HTR-8/SVneo (cell line): ENCODE data around the gene SLC38A2.
A peak's percentile ranks its signal among the peaks of the same experiment; 100 is the strongest.
"Not testable (repeated sequence)": the region's sequence is repeated elsewhere in the genome, so short reads cannot be mapped to it uniquely, and the experiment has no call there.

Experiments
- DNase-seq: peaks from one replicate; pipeline ENCODE4 v3.0.0; 2011; ENCODE audit warnings: low spot score, mixed read lengths; ENCODE audit not compliant: insufficient read length
- FAIRE-seq: peaks from 2 replicates; lab custom pipeline; 2011; peaks lifted over from hg19 to GRCh38; lab: Jason Lieb, UNC

The SLC38A2 gene

GRCh38 chr12:46372544-46373300 is at the start of gene SLC38A2:
TSS of gene SLC38A2 (minus strand) at chr12:46372773. CDS start at chr12:46371293, 1,480 bp downstream.
- FAIRE-seq: no peak
- peak; percentile 87 for DNase-seq

- DNase-seq (no peak), FAIRE-seq (no peak)
Measured at GRCh38 chr12:46419675-46420074, 47.1 kb upstream of the SLC38A2 start.

DNA sequence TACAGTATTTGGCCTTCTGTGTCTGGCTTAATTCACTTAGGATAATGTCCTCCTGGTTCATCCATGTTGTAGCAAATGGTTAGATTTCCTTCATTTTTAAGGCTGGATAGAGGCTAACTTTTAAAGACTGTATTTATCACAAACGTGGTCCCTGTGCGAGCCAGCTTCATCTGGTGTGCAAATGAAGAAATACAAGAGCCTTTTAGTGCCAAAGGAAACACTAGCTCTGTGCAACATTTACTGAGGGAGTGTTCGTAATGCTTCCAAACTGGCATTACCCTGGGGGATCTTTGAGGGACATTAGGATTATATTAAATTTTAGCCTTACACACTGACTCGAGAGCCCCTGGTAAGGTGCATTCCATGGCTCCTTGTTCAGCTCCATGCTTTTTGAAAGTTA is 43.0 kb upstream of the SLC38A2 start:
- no peak for FAIRE-seq
- DNase-seq: no peak

DNA sequence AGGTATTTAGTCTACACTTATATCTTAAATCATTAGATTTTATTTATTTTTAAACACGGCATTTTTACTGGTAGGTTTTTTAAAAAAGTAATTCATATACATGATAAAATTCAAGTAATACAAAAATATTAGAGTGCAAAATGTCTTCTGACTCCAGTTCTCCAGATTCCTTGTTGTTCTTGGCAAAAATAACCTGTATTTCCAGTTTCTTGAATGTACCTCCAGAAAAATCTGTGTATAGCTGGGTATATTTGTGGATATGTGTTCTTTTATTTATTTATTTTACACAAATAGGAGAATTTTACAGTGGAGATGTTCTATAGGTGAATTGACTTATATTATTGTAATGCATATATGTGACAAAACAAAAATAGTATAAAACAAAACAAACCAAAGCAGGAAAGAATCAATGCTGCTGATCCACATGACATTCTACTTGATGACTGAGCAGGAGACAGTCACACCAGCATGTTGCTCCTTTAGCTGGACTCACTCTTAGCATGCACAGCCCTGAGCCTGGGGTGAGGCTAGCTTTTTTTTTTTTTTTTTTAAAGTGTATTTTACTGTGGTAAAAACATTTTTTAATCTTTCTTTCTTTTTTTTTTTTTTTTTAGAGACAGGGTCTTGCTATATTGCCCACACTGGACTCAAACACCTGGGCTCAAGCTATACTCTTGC is 42.2 kb upstream of the SLC38A2 start:
- DNase-seq: no peak
- FAIRE-seq: no peak

- DNase-seq: no peak
- FAIRE-seq: no peak
Measured at GRCh38 chr12:46413368-46413767, 40.8 kb upstream of the SLC38A2 start.

DNA sequence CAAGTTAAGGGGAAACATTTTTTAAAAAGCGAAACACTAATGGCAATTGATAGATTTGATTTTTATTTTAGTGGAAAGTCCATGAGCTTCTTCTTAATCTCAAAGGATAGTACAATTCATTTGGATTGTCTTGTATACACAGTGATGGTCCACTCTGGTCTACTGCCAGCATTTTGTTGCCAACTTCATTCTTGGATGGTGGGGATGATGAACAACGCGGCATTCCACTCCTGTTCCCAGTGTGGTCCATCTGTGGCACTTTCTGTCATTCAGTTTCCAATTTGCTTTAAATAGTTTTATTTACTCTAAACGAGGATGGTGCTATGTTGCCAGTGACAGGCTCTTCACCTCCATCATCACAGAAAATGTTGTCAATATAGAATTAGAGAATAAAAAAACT is 40.3 kb upstream of the SLC38A2 start:
- DNase-seq: no peak
- no peak for FAIRE-seq

DNA sequence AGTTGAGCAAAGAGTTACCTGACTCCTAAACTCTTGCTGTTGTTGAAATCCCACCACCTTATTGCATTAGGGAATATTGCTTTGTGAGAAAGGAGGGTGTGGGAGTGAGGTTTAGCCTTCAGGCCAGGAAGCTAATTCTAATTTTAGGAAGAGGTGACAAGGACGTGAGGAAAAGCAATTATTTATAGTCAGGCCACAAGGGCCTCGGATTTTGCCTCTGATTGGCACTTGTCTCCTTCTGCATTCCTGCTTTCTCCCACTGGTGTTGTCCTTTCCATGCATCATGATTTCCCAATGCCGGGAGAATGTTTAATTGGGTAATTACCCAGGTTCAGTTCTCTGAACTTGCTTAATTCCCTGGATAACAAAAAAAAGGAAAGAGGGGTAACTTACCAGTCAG is 37.9 kb upstream of the SLC38A2 start:
- no peak for FAIRE-seq
- no peak for DNase-seq

GRCh38 chr12:46409974-46410373 is 37.4 kb upstream of the SLC38A2 start:
- DNase-seq (no peak), FAIRE-seq (no peak)

DNA sequence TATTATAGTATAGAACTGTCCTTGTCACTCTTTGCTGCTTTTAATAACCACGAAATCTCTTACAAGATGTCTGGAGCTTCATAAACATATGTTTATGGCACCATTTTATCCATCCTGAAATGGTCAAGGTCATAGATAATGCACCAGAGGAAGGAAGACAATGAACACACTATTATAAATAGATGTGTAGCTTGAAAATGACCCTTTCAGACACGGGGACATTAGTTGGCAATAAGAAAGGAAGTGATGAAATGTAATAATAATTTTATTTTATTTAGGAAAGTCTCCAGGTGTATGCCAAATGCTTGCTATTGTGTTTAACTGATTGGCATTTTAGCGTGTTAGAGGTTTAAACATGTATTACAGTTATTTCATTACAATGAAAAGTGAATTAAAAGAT is 36.8 kb upstream of the SLC38A2 start:
- FAIRE-seq (no peak), DNase-seq (no peak)

DNA sequence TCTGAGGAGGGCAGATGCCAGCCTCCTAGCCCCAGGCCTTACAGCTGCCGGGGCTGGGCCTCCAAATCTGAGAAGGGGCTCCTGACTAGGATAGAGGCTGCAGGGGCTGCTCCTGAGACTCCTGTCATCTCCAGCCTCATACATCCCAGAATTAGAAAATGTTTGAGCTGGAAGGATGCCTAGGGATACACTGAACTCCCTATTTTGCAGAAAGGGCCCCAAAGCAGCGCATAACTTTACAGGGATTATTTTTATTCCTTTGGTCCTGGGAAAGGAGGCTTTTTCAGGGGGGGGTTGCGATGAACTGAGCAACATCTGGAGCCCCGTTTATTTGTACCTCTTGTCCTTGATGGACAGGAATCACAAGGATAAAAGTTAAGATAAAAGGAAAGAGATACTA is 35.9 kb upstream of the SLC38A2 start:
- no peak for DNase-seq
- FAIRE-seq: no peak

GRCh38 chr12:46407361-46407760 is 34.8 kb upstream of the SLC38A2 start:
- FAIRE-seq: no peak
- no peak for DNase-seq

- DNase-seq (no peak), FAIRE-seq (no peak)
Measured at GRCh38 chr12:46406352-46407027, 33.9 kb upstream of the SLC38A2 start.

GRCh38 chr12:46404733-46405132 is 32.2 kb upstream of the SLC38A2 start:
- DNase-seq (no peak), FAIRE-seq (peak; percentile 20)

- no peak for FAIRE-seq
- no peak for DNase-seq
Measured at GRCh38 chr12:46404225-46404631, 31.7 kb upstream of the SLC38A2 start.

- DNase-seq (no peak), FAIRE-seq (no peak)
Measured at GRCh38 chr12:46403719-46404070, 31.1 kb upstream of the SLC38A2 start.

DNA sequence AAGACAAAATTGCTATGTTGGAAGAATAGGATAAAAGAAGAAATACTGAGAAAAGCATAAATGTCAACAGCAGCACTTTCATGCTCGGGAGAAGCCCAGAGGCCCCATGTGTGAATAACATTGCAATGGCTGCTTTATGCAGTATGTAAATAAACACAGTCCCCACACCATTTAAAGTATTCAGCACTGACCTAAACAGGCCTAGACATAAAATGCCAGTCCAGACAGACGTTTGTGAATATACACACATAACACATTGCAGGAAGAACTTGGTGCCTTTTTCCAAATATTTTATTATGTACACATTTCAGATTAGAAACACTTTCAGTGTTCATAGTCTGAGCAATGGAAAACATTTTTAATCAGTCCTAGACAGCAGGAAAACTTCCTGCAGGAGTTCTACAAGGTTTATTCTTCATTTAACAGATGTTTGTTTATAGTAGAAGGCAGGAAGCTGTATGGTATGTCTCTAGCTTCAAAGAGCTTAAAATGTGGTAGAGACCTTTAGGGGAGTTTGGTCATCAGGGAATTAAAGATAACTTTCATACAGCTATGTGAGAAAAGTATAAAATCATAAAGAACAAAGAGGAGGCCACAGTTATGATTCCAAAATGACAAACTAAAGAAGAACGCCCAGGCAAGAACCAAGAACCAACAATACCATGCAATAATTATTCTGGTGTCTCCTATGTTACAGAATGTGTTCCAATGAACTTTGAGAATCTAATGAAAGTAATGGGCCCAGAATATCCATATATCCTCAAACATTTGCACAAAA is 30.6 kb upstream of the SLC38A2 start:
- no peak for DNase-seq
- FAIRE-seq: no peak

DNA sequence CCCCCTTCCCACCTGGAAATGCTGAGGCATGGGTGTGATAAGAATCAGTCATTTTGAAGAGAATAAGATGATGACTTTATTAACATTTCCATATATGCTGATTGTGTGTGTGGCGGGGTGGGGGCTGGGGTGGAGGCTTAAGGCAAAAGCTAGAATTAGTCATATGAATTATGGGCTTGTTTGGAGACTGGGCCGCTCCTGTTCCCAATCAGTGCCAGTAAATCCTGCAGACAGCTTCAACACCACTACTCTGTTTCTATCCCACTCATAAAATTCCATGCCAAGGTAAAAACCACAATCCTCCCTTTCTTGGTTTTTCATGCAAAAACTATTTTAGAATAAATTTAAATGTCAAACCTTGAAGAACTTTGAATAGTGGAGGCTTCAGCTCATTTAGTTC is 29.9 kb upstream of the SLC38A2 start:
- peak; percentile 55 for DNase-seq
- no peak for FAIRE-seq

DNA sequence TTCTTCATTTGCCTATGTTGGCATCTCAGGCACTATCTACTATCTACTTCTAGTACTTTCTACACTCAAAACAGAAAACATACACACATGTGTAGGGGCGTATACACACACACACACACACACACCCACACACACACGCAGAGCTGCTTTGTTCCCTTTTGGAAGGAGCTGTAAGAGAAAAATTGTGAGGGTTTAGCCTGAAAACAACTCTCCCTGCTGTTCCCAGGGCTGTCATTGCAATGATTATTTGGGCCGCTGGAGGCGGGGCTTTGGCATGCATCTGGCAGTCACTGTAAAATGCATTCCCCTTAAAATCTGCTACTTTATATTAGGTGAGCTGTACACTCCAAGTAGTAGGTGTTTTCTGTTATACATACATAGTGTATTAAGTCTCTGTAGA is 29.1 kb upstream of the SLC38A2 start:
- FAIRE-seq (no peak), DNase-seq (no peak)

DNA sequence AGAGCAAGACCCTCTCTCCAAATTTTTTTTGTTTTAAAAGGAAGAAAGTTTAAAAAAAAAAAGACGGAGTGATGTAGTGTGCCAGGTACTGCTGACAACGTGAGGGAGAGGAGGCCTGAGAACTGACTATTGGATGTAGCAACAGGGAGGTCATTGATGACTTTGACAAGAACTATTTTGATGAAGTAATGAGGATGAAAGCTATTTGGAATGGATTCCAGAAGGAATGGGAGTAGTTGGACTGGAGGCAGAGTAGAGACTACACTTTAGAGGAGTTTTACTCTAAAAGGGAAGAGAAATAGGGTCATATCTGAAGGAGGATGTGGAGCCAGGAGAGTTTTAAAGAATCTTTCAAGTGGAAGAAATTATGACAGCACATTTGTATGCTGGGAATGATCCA is 27.8 kb upstream of the SLC38A2 start:
- FAIRE-seq: no peak

DNA sequence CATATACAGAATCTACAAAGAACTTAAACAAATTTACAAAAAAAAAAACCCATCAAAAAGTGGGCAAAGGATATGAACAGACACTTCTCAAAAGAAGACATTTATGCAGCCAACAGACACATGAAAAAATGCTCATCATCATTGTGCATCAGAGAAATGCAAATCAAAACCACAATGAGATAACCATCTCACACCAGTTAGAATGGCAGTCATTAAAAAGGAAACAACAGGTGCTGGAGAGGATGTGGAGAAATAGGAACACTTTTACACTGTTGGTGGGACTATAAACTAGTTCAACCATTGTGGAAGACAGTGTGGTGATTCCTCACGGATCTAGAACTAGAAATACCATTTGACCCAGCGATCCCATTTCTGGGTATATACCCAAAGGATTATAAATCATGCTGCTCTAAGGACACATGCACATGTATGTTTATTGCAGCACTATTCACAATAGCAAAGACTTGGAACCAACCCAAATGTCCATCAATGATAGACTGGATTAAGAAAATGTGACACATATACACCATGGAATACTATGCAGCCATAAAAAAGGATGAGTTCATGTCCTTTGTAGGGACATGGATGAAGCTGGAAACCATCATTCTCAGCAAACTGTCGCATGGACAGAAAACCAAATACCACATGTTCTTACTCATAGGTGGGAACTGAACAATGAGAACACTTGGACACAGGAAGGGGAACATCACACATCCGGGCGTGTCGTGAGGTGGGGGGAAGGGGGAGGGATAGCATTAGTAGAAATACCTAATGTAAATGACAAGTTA is 27.1 kb upstream of the SLC38A2 start:
- not testable (repeated sequence) for DNase-seq, FAIRE-seq

More for the DNA sequence above, 27.8 kb upstream of the SLC38A2 start:
- no peak for DNase-seq
